Activated CD4-positive, CD25-positive, alpha-beta regulatory T cell (primary cell): ENCODE measurements around the gene ART3.

Experiments
- DNase-seq, 4 experiments: peaks; one replicate each; lab custom pipeline; 2025; lab: John Stamatoyannopoulos, UW

Gene ART3

DNA sequence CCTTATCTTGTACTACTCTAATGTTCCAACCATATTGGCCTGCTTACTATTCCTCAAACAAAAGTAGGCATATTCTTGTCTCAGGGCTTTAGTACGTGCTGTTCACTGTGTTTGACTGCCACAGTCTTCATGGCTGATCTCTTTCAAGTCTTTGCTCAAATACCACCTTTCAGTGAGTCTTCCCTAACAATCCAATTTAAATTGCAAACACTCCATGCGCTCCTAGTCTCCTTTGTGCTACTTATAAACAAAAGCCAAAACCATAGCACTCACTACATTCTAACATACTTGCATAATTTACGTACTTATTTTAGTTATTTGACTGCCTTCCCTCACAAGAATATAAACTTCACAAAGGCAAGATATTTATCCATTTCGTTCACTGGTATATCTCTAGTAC lies 1.7 kb upstream of the ART3 start:
- DNase-seq = no peak

DNA sequence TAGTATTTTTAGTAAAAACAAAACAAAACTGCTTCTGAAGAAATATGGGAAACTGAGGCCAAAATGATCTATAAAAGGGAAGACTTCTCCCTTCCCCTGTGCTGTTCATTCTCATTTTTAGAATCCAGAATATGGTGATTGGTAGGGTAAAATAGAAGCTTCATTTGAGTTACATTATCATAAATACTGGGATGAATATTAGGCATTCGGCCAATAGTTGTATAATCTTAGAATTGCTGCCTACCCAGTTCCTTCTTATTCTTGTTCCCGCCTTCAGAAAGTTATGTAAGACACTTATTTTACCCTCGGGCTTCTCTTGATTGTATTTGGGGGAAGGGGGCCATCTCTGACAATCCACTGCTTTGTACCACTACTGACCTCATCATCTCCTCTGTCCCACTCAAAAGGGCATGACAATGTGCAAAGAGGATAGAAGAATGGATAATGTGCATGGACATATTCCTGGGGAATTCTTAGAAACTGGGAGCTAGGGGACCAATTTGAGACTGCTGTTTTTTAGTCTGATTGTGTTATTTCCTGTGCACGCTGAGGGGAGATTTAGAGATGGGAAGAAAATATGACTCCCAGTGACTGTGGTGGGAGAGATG lies 588 bp downstream of the ART3 start:
- DNase-seq = no peak

DNA sequence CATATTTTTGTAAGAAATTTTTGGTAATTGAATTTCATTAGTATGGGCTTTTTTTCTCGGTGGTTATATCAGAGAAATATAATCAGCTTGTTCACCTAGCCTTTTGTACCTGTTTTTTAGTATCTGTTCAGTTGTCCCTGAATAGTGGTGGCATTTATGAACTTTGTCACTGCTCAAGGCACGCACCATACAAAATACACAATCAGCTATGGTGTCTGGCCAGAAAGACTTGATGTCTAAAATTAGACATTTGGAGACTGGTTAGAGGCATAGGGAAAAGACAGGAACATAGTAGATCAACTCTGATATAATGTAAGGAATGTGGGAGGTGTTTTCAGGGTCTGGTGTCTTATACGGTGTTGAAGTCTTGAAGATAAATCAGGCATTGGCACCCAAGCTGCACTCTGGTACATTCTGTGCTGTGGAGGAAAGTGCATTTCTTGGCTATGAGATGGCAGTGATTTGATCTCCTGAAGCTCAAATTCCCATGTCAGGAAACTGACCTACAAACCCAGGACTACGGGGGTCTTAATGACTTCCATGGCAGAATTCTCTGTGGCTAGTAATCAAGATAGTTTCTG lies 3.6 kb downstream of the ART3 start:
- DNase-seq = no peak

DNA sequence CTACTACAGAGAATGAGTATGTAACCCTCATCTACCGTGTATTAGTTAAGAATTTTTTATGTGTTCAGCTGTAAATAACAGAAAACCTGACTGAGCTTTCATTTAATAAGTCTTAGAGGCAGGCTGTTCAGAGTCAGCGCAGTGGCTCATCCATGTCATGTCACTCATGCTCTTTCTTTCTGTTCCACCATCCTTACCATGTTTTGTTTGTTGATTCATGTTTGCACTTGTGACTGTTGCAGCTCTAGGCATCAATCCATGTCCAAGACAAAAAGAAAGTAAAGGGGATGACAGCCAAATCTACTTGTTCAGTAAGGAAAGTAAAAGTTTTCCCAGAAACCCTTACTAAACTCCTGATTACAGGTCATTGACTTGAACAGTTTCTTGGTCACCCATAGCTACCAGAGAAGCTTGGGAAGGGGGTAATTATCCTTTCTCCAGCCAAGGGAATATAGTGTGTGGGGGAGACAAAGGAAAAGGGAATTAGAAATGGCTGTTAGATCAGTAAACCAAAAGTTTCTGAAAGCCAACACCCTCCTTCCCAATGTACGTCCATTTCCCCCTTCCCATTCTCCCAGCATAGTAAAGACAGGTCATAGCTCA lies 9.0 kb downstream of the ART3 start:
- DNase-seq = no peak

DNA sequence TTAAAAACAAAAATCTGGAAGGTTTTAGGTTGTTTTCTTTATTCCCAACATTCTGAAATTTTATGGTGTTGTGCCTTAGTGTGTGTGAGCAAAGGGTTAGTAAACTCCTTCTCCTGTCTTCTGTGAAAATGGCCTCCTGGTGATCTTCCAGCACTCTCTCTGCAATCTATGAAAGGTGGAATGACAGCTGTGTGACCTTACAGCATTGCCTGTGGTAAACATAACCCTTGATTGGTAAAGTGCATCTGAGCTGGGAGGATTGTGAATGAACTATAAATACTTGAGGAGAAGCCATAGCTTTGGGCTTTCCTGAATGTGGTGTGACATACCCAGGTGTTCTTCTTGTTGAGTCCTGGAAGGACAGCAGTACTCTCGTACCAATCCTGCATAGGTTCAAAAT lies 10.0 kb downstream of the ART3 start:
- DNase-seq = no peak

DNA sequence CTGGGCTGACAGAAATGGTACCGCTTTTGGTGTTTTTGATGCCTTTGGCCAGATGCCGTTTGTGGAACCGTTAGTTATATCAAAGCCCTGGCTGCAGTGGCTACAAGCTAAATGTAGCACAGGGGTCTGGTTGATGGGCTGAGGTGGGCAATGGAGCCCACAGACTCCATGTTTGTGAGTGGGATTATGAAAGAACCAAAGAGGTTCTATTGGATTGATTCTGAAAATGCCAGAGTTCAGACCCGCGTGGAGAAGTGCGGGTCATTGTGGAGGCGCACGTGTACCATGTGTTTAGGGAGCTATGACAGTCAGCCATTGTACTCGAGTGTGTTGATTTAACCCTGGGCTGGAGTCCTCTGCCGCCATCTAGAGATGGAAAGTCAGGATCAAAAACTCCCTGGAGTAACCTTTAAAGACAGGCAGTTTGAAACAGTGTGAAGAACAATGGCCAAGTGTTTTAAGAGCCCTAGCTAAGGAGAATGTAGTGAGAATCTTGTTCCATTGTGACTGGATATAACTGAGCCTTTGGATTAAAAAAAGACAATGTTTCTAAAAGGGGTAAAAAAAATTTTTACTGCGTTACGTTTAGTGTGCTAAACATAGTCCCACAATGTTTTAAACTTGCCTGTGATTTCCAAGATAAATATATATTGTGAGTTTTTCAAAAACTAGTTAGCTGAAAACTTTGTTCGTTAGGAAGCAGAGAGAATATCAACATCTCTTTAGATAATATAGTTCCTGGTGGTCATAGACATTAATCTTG lies 12.7 kb downstream of the ART3 start:
- DNase-seq = no peak

DNA sequence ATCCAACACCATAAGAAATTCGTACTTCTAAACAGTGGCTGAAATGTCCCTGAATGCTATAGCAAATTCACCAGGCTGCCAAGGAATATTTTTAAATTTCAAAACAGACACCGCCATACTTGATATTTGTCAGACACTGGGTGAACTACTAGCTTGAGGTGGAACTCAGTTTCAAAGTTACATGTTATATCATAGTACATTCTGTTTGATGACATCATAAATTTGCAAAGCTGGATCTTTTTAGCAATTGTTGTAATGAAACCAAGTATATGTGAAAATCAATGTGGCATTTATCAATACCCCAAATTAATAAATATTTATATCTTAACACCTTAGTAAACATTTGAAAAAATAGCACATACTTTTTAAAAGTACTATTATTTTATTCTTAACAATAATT lies 14.2 kb downstream of the ART3 start:
- no peak for DNase-seq

DNA sequence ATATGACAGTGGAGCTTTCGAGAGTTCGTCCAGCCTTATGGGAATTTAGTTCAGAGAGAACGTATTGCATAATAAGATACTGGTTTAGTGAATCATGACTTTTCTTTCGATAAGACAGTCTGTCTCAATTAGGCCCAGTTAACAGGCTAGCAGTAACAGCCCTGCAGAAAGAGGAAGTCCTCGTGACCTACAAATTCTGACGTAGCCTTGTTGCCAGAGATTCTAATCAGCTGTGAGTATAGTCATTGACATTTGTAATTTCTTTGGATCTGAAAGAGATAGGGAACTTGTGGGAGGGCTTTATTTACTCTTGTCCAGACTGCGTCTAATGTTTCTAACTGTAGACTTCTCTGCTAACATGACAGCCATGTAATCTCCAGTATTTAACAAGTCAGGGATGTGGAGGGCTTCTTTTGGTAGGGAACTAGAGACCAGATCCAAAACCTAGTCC lies 15.8 kb downstream of the ART3 start:
- DNase-seq = no peak

DNA sequence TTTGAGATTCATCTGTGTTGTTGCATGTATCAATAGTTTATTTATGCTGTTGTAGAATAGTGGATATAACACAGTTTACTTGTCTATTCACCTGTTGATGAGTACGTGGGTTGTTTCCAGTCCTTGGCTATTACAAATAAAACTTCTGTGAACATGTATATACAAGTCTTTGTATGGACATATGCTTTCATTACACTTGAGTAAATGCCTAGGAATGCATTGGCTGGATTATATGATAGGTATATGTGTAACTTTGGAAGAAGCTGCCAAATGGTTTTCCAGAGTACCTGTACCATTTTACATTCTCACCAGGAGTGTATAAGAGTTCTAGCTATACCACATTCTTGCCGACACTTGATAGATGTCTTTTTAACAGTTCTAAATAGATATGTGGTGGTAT lies 16.5 kb downstream of the ART3 start:
- DNase-seq = no peak

DNA sequence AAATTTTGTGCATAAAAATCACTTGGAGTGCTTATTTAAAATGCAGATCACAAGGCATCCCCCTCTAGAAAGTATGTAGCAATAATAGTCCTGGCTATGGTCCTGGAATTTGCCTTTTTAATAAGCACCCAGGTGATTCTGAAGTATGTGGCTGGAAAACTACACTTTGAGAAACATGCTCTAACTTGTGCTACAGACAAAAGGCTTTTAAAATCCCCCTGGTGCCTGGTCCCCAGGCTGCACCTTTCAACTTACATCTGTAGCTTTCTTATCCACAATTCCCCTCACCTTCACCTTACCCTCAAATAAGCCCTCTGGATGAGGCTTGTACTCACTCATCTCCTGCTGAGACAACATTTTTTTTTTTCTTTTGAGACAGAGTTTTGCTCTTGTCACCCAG lies 21.1 kb downstream of the ART3 start:
- DNase-seq = no peak

DNA sequence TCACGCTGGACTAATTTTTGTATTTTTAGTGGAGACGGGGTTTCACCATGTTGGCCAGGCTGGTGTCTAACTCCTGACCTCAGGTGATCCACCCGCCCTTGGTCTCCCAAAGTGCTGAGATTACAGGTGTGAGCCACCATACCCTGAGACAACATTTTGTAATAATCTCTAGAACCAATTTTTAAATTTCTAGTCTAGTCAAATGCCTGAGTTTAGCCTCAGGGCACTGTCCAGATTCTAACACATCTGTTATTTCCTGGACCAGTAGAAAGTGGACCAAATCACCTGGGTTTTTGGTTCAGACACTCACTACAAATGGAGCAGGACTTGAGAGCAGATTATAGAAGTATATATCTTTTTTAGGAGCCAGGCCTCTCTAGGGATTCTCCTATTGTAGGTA lies 21.6 kb downstream of the ART3 start:
- DNase-seq = no peak

DNA sequence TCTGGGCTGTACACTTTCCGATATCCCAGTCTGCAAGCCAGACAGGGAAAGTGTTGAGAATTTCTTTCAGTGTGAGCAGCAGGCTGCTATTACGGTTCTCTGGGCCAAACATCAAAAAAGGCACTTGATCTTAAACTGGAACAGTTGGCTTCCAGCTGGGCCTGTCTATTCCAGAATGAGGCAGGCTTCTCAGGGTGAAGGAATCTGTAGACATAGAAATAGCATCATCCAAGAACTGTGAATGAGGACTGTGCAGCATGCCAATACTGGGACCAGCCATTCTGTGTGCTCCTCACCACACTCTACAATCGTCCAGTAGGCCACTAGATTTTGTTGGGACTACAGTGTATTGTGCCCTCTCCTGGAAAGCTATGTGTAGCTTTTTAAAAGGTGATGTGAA lies 31.1 kb downstream of the ART3 start:
- no peak for DNase-seq

DNA sequence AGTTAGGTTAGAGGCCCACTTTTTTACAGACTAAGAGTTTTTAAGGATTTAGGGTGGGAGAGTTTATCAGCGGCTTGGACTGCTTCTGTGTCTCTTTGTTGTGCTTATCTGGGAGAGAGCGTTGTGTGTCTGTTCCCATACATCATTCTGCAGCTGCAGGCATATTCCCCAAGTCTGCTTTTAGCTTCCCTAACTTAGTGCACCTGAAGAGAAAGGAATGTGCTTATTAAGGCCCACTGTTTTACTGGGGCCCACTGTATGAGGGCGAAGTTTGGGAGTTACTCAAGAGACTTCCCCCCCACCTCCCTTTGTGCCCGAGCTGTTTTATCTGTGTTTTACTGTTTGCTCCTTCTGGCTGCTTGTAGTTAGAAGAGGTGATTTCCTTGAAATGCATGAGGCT lies 31.9 kb downstream of the ART3 start:
- no peak for DNase-seq

DNA sequence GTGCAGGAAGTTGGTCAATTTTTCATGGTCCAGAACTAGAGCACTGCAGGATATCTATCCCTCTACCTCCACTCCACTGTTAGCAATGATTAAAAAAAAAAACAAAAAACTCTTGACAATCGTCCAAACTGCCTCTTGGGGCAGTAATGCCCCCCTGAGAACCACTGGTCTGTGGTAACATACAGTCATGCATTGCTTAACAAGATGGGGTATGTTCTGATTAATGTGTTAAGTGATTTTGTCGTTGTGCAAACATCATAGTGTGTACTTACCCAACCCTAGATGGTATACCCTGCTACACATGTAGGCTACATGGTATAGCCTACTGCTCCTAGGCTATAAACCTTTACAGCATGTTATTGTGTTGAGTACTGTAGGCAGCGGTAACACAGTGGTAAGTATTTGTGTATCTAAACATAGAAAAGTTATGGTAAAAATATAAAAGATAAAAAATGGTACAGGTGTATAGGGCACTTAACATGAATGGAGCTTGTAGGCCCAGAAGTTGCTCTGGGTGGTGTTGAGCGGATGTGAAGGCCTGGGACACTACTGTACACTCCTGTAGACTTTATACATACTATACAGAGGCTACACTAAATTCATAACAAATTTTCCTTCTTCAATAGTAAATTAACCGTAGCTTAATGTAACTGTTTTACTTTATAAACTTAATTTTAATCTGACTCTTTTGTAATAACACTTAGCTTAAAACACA lies 34.1 kb downstream of the ART3 start:
- DNase-seq = no peak

DNA sequence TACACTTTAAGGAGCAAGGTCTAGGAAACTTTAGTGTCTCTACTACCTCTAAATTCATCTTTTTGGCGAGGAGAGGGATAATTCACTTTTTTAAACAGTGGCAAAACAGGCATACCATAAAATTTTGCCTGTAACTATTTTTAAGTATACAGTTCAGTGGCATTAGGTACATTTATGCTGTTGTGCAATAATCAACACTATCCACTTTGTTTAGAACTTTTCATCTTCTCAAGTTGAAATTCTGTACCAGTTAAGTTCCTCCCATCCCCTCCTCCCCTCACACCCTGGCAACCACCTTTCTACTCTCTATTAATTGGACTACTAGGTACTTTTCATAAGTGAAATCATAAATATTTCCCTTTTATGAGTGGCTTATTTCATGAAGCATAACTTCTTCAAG lies 42.3 kb downstream of the ART3 start:
- no peak for DNase-seq

DNA sequence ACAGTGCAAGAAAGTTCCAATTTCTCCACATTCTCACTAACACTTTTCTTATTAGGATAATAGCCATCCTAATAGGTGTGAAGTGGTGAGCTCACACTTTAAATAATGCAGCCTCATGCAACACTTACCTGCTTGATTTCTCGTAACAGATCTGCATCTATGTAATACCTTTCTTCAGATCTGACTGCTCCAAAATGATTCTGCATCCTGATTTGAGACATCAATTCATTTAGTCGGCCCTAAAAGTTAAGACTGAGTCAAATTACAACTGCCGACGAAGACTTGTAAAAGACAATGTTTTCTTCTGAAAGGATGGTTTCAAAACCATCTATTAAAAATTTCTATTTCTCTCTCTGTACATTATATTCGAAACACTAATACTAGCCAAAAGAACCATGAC lies 43.0 kb downstream of the ART3 start:
- no peak for DNase-seq

DNA sequence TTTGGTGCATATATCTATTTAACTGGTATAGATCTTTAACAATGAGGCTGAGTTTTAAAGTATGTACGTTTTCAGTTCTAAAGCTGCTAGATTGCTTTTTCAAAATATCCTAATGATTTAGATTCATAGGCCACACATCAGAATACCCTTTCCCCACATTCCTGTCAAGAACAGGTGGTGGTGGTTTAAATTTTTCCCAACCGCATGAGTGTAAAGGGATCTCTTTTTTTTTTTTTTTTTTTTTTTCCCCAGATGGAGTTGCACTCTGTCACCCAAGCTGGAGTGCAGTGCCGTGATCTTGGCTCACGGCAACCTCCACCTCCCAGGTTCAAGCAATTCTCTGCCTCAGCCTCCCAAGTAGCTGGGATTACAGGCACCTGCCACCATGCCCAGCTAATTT lies 45.7 kb downstream of the ART3 start:
- DNase-seq = no peak

DNA sequence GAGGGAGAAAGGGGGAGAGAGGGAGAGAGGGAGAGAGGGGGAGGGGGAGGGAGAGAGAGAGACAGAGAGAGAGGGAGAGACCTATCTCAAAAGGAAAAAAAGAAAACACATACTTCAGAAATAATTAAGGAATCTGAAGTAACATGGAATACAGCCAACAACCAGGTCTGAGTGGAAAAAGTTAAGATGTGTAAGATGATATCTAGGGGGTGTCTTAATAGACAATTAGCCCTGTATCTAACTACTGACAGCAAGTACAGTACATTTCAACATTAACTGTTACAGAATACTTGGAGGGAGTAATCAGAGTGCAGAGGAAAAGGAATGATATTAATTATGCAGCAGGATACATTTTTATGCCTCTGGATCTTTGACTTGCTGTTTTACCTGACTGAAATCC lies 51.3 kb downstream of the ART3 start:
- DNase-seq = no peak

DNA sequence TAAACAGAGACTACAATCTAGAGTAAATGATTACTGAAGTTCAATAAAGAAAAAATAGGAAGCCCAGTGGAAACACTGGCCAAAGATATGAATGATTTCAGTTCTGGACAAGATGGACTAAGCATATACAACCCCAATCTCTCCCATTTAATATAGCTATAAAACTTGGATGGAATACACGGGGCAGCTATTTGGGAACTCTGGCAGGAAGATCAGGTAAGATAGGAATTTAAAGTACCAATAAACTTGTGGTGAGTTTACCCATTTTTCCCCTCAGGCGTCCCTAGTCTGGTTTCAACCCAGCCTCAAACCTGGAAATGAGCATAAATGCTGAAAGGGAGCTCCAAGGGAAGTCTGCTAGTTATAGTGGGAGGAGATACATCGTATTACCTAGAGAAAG lies 53.2 kb downstream of the ART3 start:
- no peak for DNase-seq

DNA sequence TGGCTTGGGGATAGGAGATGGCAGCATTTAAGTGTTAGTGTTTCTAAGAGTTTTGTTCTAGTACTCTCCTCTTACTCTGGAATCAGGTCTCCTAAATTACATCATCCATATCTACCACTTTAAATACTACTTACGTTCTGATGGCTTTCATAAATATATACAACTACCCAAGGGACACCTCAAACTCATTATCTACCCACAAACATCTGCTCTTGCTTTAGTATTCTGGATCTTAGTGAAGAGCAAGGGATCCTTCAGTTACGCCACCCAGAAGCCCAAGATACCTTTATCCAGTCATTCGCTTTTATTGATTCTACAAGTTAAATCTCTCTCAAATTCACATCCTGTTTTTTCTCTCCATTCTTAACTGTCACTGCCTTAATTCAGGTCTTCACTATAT lies 66.7 kb downstream of the ART3 start:
- DNase-seq = no peak

DNA sequence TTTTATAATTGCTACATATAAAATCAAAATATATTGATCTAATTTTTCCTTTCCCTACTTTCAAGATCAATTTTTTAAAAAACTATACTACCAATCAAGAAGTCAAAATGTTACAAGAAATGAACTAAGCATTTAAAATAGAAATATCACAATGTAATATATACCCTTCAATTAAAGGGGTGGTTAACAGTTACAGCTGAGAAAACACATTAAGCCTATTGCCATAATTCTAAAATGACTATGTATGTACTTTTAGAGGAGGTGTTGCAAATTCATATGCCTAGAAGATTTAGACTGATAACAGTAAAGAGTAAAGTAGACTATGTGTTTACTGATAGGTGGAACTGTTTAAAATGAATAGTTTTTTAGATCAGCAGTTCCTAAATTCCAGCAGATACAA lies 70.0 kb downstream of the ART3 start:
- DNase-seq = no peak

DNA sequence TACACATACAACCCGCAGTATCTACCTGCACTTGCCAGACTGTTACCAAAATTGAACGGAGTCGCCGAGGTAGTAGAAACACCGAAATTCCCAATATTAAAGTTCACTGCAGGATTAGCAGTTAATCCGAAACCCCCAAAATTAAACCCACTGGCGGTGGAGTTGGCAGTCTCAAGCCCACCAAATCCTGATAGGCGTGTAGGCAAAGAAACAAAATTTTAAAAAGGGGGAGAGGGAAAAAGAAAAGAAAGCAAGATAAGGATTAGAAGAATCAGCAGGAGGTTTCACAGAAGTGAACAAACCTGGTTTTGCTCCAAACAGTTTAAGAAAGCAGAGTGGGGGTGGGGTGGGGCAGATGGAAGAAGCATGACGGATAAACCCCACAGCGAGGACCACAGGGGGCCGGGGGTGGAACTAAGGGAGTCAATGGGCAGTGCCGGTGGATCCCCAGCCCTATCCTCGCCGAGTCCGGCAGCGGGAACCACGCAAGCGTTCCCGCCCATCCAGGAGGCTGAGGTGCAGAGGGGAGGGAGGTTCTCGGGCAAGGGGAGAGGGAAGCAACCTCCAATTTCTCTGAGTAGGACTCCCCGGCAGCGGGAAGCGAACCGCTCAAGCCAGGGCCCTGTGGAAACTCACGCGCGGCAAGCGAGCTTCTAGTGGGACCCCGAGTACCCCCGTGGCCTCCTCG lies 73.1 kb downstream of the ART3 start:
- DNase-seq = peak; percentile 1 to 41 (median 21)
